Stromal cell of bone marrow (primary cell): ENCODE data around the gene DOCK11.

ENCODE experiments used
- DNase-seq: peaks from one replicate; pipeline ENCODE4 v3.0.0-alpha.2; 2012; ENCODE audit warnings: low read depth

The DOCK11 gene

DNA sequence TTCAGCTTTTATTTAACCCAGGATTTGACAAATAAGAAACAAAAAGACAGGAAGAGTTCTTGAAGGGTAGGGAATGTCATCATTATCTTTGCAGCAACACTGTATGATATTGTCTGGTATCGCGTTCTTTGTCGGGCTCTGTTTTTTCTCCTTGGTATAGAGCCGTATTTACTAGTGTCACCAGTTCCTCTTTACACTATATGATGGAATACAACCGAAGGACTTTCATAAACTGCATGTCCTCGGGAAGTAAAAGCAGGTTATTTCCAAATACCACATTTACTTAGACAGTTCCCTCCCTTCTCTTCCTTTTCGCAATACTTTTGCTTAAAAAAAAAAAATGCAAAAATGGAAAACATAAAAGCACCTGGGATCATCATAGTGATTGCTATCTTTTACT is 135.2 kb downstream of the DOCK11 start:
- no peak for DNase-seq

- DNase-seq = no peak
Observed at GRCh38 chrX:118631586-118631985, 136.0 kb downstream of the DOCK11 start.

GRCh38 chrX:118632862-118633261 is 137.2 kb downstream of the DOCK11 start:
- no peak for DNase-seq

GRCh38 chrX:118633530-118633929 is 137.9 kb downstream of the DOCK11 start:
- no peak for DNase-seq

GRCh38 chrX:118634336-118634735 is 138.7 kb downstream of the DOCK11 start:
- DNase-seq = no peak

DNA sequence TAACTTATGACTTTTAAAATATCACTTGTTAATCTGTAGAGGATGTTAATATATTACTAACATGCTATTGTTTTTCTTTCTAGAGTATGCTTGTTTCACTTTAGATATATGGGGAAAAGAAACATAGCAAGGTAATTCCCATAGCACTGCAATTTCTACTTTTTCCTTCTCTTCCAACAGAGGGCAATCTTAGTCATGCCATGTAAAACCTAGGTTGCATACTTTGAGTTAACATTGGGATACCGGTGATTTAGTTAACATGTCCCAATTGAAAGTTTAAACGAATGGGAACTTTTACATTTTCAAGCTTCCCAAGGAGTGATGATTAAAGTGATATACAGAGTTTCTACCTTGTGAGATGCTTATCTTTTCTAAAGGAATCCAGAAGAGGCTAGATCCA is 142.4 kb downstream of the DOCK11 start:
- no peak for DNase-seq

DNA sequence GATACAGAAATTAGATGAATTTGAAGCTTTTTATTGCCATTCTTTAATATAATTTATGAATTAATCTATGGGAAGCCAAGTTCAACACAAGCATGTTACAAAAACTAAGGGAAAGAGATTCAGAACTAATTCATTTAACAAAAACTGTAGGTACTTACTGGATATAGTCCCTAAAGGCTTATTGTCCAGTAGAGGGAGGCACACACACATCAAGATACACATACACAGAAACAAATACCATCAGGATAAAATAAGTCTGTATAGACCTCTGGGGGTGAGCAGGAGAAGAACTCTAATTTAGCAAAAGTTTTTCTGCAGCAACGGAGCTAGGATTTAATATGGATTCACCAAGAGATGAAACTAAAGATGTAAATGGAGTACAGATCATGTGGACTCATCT is 148.8 kb downstream of the DOCK11 start:
- peak; percentile 18 for DNase-seq

DNA sequence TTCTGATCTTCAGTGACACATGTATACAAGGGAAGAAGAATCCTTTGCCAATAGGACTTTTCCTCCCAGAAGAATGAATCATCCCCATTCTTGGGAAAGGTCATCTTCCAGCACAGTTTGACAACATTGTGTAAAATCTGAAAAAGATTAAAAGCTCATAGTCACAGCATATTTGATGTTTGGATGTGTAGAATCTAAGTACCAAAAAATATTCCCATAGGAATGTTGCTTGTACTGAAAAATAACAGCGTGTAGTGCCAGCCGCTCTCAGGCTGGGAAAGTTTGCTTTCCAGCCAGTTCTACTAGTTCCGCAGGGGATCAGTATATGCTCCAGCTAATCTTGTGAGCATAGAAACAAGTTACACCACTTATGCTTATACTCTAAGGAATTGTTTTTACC is 157.1 kb downstream of the DOCK11 start:
- peak; percentile 33 for DNase-seq

- DNase-seq = no peak
Observed at GRCh38 chrX:118654331-118654730, 158.7 kb downstream of the DOCK11 start.

DNA sequence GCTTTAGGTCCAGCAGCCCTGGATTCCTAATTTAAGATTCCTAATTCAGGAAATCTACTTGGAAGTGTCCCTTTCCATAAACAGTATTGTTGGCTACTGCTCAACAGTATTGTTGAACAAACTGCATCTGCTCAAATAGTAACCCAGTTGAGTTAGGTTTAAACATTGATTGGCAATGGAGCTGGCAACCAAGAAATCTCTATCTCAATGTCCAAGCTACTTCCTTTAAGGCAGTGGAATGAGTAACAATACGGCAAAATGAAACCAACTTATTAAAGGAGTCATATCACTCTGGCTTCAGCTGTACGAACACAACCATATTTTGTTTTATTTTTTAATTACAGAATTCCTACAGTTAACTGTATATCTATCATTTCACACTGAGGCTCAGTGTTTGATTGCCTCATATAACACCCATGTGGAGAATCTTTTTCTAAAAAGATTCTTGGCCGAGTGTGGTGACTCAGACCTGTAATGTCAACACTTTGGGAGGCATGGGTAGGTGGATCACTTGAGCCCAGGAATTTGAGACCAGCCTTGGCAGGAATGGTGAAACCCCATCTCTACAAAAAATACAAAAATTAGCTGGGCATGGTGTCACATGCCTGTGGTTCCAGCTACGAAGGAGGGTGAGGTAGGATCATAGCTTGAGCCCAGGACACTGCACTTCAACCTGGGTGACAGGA is 160.1 kb downstream of the DOCK11 start:
- DNase-seq = peak; percentile 26

DNA sequence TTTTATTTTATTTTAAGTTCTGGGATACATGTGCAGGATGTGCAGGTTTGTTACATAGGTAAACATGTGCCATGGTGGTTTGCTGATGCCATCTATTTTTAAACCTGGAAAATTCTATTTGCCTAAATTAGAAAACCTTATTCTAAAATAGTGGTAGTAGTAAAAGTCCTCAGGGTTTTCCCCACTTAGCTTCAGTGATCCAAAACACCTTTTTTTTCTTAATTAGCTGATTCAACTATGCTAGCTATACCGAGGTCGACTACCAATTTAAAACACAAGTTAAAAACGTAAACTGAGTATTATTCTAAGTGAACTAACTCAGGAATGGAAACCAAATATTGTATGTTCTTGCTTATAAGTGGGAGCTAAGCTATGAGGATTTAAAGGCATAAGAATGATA is 161.8 kb downstream of the DOCK11 start:
- DNase-seq = no peak

DNA sequence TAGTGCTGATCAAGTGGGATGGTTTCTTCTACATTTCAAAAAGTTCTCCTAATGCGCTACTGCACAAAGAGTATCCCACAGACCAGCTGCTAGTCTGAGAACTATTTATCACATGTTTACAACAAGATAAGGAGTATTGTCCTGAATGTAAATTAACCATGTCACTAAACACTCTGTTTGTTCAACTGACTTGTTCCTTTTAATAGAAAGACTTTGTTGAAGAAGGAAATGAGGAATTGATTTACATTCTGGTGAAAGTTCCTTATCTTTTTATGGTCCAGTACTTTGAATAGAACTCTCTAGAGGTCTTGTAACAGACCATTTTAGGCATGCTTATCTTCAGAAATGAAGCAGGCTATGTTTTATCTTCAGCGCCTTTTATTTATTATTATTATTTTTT is 164.5 kb downstream of the DOCK11 start:
- no peak for DNase-seq

DNA sequence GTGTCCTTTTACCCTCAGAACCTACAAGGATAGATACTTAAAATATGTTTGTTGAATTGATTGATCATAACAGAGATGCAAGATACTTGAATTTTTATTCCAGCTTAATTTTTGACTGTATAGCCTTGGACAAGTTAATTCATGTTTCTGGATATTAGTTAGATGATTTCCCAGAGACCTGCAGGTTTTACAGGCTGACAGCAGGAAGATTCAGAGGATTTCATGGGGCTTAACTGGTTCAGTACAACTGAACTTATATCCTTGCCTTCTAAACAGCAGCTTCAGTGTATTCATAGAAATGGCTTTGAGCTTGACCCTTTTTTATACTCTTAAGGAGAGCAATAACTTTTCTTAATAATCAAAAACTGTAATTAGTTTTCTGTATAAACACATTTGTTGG is 169.6 kb downstream of the DOCK11 start:
- DNase-seq = no peak

DNA sequence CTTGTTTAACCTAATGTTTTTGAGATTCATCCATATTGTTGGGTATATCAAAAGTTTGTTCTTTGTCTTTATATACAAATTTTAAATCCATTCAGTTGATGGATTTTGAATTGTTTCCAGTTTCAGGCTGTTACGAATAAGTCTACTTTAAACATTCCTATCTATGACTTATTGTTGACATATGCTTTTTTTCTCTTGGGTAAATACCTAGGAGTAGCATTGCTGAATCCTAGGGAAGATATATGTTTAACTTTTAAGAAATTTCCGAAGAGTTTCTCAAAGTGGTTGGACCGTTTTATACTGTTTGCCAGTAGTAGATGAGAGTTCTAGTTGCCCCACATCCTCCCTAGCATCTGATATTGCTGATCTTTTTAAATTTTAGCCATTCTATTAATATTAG is 170.9 kb downstream of the DOCK11 start:
- no peak for DNase-seq

- DNase-seq = no peak
Observed at GRCh38 chrX:118669435-118669834, 173.8 kb downstream of the DOCK11 start.

DNA sequence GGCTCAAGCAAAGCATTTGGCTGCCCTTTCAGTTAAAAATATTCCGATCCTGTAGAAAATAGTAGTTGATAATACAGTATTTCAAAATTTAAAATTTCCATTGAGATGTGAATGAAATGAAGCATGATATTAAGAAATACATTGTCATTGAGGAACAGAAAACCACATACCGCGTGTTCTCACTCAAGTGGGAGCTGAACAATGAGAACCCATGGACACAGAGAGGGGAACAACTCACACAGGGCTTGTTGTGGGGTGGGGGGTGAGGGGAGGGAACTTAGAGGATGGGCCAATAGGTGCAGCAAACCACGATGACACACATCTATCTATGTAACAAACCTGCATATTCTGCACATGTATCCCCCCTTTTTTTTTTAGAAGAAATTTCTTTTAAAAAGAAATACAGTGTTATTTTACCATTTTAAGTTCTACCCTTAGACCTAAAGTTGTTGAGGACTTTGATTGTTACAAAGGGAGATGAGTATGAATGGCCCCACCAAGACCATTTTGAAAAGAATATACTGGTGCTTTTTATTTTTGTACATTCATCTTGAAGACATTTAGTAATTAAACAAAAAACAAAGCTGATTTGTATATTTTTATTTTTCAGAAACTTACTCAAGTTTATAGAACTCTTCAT is 179.8 kb downstream of the DOCK11 start:
- DNase-seq = no peak

DNA sequence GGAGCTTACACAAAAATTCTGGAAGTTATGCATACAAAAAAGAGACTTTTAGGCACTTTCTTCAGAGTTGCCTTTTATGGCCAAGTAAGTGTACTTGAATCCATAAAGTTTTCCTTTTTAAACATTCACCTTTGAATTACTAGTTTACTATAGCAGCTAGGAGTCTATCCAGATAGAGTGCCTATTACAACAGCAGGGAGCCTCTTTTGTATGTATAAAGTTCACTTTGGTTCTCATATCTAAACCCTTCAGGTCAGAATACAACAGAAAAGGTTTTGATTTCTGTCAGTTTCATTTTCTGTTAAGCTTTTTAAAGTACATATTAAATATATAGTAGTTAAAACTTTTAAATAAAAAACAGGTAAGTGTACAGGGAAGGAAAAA is 180.3 kb downstream of the DOCK11 start:
- no peak for DNase-seq

DNA sequence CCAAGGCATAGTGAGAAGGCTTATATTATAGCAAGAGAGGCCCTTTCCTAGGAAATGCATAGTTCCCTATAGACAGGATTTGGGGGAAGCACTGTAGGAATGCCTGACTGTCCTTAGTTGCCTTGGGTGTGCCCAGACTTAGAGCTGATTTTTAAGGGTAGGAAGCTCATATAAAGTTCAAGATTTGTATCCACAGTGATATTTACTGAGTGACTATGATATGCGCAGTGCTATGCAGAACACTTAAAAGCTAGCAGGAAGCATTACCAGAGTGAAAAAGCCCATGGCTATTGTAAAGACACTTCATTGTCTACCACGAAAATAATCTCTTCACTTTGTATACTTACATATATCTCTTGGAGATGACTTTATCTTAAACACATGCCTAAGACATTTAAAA is 181.7 kb downstream of the DOCK11 start:
- DNase-seq = no peak

DNA sequence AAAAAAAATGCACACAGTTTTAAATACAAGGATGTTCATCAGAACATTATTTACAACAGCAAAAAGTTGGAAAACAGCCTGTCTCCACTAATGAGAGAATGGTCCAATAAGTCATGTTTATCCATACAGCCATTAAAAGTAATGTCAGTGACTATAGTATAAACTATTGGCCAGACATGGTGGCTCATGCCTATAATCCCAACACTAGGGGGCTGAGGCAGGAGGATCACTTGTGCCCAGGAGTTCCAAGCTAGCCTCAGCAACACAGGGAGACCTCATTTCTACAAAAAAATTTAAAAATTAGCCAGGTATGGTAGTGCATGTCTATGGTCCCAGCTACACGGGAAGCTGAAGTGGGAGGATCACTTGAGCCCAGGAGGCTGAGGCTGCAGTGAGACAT is 183.7 kb downstream of the DOCK11 start:
- DNase-seq = no peak

DNA sequence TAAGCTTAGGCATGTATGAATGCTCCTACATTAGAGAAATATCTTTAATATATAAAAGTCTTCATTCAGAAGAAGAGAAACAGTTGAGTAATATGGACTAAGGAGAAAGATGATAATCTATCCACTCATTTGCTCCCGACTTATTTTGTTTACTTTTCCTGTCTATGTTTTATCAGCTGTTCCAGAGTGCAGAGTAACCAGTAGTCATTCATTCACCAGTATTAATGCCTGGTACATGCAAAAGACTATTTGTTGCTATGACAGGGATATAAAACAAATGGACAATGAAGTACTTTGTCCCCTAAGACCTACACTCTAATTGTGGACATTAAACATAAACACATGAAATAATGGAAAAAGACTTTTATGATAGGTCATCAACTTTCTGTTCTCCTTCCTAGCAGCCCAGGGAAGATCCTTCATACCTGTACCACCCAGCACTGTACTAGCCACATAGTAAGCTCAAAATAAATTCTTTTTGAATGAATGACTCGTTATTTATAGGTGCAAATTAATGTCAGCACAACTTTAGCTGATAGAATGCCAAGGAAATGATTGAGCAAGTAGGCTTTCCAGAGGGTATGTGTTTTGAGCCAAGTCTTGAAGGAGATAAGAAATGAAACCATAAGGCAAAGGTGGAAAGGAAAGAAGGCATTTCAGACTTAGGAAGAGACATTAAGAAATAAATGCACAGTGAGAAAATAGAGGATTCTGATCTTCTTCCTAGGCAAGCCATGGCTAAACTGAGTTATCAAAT is 186.8 kb downstream of the DOCK11 start:
- DNase-seq = no peak

GRCh38 chrX:118685393-118685792 is 189.8 kb downstream of the DOCK11 start:
- no peak for DNase-seq

GRCh38 chrX:118688935-118689334 is 193.3 kb downstream of the DOCK11 start:
- DNase-seq = no peak

DNA sequence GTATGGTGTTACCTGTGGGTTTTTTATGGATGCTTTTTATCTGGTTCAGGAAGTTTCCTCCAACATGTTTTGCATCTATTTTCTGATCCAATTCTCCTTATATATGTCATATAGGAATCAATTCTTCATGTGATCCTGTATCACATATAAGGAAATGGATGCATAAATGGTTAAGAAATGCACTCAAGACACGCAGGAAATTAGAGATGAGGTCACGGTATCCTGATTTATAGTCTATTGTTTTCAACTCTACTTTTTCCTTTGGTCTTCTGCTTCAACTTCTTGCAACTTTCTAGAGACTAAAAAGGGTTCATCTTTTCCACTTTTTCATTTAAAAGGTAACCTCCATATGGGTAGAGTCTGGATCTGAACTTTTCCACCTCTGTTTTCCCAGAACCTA is 198.2 kb downstream of the DOCK11 start:
- DNase-seq = no peak
